Measurements from ENCODE around the gene PLCXD3.

DNA sequence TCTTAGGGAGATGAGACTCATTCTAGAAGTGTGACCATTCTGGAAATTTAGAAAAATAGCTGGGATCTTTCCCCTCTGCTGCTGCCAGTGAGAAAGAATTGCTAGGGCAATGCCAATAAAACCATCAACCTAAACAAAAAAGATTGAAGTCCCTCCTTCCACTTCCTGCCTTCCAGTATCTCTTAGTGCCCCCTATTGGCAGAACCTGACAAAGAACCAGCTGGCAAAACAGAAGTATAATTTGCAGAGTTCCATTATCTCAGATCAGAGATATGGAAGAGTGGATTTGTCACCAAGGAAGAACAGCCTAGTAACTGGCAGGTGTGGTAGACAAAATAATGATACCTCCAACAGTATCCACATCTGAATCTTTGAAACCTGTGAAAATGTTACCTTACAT lies 13.8 kb upstream of the PLCXD3 start:
- TF ChIP-seq, protein P1, sequence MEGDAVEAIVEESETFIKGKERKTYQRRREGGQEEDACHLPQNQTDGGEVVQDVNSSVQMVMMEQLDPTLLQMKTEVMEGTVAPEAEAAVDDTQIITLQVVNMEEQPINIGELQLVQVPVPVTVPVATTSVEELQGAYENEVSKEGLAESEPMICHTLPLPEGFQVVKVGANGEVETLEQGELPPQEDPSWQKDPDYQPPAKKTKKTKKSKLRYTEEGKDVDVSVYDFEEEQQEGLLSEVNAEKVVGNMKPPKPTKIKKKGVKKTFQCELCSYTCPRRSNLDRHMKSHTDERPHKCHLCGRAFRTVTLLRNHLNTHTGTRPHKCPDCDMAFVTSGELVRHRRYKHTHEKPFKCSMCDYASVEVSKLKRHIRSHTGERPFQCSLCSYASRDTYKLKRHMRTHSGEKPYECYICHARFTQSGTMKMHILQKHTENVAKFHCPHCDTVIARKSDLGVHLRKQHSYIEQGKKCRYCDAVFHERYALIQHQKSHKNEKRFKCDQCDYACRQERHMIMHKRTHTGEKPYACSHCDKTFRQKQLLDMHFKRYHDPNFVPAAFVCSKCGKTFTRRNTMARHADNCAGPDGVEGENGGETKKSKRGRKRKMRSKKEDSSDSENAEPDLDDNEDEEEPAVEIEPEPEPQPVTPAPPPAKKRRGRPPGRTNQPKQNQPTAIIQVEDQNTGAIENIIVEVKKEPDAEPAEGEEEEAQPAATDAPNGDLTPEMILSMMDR (IDR thresholded peaks at IDR 0.05; ENCODE audit: control extremely low read depth in 1 of 3, insufficient read depth in 1 of 3, low read depth in 1 of 3, low read length in 3 of 3): peak in 2 of 3 experiments; percentile 58 to 65; a peak in 3 of 4 replicates
- TF ChIP-seq EZH2 (IDR thresholded peaks at IDR 0.05; ENCODE audit: low read depth, low read length, severe bottlenecking) (no peak), TEAD4 (IDR thresholded peaks at IDR 0.05; ENCODE audit: low read depth, low read length) (no peak), PHF8 (conservative IDR thresholded peaks at IDR 0.05; ENCODE audit: low read depth, low read length) (no peak)
